SH-SY5Y (cell line): ENCODE measurements around the gene ETV6.

ENCODE experiments used
- GATA2 ChIP-seq: IDR thresholded peaks from 2 replicates; pipeline ENCODE4 v1.6.1; 2011; ENCODE audit warnings: mild to moderate bottlenecking, low read depth, low read length
- GATA3 ChIP-seq: IDR thresholded peaks from 2 replicates; pipeline ENCODE4 v1.6.1; 2011; ENCODE audit warnings: low read depth, mild to moderate bottlenecking, low read length, moderate library complexity

The ETV6 gene

DNA sequence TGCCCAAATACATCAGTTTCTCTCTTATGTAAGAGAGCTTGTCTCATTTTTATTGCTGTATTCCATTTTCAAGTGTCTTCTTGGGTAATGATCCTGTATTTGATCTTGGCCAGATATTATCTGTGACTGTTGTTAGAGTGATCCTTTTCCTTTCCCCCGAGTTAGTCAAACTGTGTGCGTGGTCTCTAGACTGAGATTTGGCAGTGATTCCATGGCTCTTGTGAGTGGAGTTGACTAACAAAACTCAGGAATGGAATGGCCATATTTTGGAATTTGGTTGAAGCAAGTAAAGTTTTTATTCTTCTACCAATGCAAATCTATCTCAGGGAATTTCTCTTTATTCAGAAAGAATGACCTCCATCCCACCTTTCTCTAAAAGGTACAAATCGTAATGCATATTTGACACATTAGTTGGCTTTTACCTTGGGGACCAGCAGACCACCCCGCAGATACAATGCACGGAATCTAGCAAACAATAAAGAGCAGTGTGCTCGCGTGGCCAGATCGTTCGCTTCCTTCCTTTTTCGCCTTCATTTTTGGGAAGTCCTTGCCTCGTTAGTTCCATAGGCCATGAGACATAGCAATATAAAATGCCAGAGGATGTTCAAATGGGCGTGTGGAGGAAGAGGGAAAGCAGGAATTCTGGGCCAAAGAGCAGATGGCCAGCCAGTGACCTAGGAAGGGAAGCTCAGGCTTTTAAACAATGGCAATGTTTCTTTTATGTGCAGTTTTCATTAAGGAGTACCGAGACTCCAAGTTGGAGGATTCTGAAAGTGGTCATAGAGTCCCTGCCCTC is 24.4 kb downstream of the ETV6 start:
- TF ChIP-seq GATA3 (no peak), GATA2 (no peak)

DNA sequence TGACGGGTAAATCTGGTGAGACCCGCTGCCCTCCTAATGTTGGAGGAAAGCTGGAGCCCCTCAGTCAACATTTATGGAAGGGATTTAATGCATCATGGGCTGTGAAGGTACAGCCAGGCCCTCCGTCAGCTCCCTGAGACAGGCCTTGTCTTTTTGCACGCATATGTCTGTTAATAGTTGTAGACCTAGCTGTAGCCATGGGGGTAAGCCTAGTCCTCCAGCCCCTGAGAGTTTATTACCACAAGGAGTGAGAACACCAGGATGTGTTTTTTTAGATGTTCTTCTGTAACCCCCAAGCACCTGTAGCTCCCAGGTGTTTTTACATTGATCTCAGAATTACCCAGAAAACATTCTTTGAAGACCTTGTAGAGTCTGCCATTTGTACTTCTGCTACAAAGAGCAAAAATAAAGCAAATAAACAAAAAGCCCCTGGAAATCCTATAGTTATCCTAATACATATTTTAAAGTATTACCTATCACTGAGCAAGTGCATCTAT is 25.5 kb downstream of the ETV6 start:
- TF ChIP-seq GATA3 = no peak
- TF ChIP-seq GATA2 = no peak

DNA sequence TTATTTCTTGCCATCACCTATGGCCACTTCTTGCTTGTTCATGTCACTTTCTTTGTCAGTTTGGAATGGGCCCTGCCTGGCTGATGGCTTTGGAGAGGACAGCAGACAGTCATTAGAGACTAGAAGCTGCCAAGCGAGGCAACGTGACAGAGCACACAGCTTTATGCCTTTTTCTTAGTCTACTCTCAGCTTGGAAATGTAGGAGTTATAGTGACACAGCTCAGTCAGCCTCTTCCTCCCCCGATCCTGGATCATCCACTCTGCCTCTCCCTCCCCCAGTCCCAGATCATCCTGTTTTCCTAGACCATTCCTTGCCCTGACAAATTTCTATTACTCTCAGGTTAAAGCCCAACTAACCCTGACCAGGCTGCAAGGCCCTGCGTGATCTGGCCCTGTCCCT is 26.6 kb downstream of the ETV6 start:
- TF ChIP-seq GATA3 (no peak), GATA2 (no peak)

DNA sequence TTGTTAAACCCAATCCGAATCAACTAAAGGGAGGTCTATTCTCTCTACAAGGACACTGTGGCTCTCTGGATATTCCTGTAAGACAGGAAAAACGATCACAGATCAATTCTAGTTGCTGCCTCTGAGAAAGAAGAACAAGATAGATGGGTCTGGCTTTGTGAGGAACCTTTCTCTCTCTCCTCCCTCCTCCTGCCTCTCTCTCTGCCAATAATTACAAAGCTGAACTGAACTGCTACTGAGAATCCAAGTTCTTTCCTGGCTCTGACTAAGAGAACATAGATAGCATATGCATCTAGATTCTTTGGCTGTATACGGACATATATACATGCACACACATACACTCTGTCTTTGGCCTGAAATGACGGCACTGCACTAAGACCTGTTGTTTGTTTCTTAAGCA is 27.6 kb downstream of the ETV6 start:
- no peak for TF ChIP-seq GATA3

DNA sequence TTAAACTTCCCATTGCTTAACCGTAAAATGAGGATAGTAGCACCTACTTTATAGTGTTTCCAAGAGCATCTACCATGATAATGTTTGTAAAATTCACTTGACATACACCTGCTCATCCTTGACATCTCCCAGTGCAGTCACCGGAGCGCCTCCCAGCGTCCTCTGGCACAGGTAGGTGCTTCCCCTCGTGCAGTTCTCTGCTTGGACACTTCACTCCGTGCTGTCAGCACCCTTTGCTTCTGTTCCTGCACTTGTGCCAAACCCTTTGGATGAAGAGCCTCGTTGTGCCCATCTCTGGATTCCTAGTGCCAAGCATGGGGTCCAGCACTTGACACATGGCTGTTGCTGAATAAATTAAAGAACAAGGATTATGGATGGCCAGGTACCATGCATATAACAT is 28.3 kb downstream of the ETV6 start:
- no peak for TF ChIP-seq GATA2
- TF ChIP-seq GATA3 = no peak

DNA sequence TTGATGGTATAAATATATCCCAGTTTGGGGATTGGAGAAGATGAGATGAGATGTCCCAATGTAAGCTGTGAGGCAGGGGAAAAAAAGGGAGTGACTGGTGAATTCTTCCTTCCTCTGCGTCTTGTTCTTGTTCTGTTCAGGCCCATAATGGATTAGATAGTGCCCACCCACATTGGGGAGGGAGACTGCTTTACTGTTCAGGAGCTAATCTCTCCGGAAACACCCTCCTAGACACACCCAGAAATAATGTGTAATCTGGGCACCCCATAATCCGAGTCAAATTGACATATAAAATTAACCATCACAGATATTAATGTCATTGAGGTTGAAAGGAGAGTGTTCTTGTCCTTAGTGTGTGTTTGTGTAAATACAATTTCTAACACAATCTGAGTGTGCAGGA is 29.3 kb downstream of the ETV6 start:
- TF ChIP-seq GATA2 = no peak
- no peak for TF ChIP-seq GATA3

DNA sequence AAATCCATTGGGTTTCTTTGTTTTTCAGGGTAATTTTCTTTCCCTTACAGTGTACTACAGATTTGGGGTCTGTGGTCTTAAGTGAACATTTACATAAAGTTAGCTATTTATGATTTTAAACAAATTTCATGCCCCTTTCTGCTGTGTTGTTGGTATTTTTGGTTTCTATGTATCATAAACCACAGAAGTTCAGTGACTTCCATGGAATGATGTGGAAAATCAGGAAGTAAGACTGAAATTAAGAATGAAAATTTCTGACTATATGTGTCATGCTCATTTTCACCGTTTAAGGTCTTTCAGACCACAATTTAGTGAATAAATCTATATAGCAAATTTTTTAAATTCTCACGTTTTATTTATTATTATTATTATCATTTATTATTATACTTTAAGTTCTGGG is 31.7 kb downstream of the ETV6 start:
- TF ChIP-seq GATA2 (no peak), GATA3 (no peak)

DNA sequence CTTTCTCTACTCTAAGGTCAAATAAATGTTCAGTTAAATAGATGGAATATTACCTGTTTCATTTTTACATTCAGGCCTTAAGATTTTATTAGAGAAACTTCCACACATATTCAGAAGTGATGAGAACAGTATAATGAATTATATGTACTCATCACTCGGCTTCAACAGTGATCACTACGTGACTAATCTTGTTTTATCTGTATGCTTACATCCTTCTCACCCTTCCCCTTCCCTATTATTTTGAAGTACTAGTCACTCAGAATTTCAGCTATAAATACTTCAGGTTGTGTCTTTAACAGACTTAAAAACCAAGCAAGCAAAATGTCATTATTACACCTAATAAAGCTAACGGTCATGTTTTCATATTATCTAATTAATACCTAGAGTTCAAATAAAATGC is 34.9 kb downstream of the ETV6 start:
- TF ChIP-seq GATA2 = no peak

DNA sequence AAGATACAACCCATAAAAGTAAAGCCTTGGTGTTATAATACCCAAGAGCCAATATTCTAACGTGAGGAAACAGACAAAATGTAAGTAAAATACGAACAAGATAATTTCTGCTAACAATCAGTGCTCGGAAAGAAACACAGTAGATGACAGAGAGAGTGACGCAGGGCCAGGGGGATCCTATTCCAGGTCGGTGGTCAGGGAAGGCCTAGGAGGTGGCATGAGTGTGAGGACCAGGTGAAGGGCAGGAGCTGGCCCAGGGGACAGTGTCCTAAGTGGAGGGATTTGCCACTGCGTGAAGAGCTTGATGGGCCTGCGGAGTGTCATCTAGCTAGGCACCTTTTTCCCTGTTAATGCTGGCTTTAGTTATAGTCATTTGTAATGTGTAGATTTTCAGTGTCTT is 35.3 kb downstream of the ETV6 start:
- TF ChIP-seq GATA2 = no peak
- no peak for TF ChIP-seq GATA3

DNA sequence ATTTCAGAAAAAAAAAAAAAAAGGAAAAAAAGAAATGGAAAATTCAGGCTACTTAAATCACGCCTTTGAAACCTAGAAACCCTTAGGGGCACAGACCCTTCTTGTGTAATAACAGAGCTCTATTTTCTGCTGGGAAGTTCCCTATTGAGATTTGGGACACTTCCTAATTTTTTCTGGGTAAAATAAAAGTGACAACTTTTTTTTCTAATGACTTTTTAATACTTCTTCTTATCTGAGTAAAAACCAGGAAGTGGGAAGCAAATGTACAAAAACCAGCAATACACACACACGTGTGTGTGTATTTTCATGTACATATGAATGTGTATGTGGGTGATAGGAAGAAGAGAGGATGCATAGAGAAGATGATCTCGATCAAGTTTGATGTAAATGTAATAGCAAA is 35.8 kb downstream of the ETV6 start:
- no peak for TF ChIP-seq GATA2
- no peak for TF ChIP-seq GATA3

DNA sequence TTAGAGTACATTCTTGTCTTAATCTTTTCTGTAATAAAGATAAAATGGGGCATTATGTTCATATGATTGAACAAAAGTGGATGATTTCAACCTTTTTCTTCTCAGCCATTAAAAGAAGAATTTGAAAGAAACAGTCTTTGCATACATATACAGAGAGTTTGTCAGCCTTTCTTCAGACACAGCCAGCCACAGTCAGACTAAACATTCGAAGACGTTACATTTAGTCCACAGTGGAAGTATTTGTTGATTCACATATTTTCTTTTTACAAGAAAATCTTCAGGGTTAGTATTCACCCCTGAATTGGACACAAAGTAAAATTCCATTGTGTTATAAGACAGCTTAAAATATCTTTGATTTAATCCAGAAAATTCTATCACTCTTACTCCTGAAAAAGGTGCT is 36.2 kb downstream of the ETV6 start:
- TF ChIP-seq GATA2 (no peak), GATA3 (no peak)

DNA sequence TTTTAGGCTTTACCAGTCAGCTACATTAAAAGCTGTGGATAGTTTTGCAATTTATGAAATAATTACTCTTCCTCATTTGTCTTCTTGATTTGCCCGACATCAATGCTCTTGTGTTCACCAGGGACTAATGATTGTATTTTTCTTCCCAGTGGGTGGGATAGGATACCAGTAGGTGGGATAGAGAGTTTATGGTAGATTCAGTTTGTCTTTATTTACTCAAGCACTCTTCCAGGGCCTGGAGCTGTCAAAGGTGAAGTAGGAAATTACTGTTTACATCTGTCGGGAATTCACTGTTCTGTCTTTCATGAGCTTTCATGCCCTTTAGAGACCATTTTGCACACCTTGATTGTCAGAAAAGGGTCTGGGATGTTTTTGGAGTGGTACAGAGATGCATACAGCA is 36.6 kb downstream of the ETV6 start:
- TF ChIP-seq GATA3 (no peak), GATA2 (no peak)

DNA sequence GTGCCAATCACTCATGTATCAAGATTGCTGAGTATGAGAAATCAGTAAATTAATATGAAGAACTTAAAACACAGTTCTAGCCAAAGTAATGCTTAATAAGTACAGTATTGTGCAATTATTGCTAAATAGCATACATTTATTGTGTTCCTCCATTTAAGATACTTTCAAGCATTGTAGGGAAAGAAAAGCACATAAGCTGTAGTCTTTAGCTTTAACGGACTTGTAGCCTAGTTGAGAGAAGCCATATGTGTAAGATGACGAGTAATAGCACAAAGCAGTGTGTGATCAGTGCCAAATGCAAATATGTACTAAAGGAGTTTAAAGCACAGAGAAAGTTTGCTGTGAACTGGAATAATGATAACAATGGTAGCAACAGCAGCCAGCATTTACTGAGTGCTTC is 38.1 kb downstream of the ETV6 start:
- TF ChIP-seq GATA3 = no peak

DNA sequence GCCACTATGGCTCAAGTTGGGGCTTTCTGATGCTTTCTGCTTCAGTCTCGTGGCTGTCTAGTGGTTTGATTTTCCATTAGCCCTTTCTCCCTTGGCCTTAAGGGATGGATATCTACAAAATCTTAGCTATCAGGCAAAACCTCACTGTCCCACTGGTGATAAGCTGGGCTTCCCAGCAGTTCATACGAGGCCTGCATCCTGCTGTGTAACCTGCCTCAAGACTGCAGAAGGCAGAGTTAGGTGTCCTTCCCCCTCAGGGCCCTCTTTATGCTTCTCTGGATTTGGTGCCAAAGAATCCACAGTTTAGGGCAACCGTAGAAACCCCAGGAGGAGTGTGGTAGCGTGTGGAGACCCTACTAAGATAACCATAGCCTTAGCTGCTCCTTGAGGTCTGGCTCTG is 38.9 kb downstream of the ETV6 start:
- TF ChIP-seq GATA3 (no peak), GATA2 (peak; percentile 50; the same call in 1 of the 2 replicates)

DNA sequence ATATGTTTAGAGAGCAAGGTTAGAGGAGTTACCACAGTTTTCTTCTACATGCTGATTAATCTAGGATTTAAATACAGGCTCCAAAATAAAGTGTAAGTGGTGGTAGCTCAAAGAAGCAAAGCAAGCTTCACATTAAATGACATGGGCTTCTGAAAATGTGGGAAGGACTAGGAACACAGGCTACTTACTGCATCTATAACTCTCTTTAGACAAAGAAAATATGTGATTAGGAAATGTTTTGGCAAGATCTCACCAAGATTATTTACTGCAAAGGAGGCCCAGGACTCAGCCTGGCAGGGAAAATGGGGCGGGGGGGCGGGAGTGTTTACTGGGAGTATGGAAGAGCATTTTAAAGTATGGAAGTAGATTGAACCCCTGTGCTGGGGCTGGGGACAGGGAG is 39.4 kb downstream of the ETV6 start:
- TF ChIP-seq GATA3 (no peak), GATA2 (no peak)
